GM21360 (cell line): ENCODE data around the gene CTDNEP1.

Experiments used
- ATAC-seq: cut with Tn5 transposase; IDR thresholded peaks from one replicate; pipeline ENCODE4 v1.9.1; 2021; ENCODE audit warnings: mild to moderate bottlenecking, moderate library complexity; ENCODE audit not compliant: unreplicated experiment

CTDNEP1 gene

GRCh38 chr17:7251661-7252175 lies at the start of gene CTDNEP1:
Gene CTDNEP1 (minus strand): TSS chr17:7251734. CDS start chr17:7251296, 438 bp downstream.
- peak; percentile 79 for ATAC-seq

DNA sequence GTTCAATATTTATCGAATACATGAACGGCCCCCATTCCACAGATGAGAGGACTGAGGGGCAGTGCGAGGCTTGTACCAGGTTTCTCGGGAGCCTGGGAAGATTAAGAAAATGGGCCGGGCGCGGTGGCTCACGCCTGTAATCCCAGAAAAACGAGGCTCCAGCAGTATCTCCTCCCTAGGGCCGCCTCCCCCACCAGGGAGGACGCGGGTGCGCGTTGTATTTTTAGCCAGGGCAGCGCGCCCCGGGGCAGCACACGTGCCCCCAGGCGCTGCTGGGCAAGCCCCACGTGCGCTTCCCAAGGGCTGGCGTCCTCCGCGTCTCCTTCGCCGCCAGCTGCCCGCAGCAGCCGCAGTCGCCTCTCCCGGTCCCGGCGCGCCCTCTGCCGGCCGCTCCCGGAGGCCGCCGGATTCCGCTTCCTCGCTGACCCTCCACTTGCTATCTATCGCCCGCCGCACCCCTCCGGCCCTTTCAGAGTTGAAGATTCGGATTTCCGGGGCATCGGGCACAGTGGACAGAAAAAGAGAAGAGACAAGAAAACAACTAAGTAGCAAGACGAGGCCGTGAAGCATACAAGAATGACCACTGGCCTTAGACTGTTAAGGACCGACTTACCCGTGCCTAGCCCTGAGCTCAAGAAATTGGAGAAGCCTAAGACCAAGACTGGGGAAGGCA lies 44.8 kb upstream of the CTDNEP1 start:
- ATAC-seq: no peak

GRCh38 chr17:7295230-7296180 lies 44.0 kb upstream of the CTDNEP1 start:
- no peak for ATAC-seq

DNA sequence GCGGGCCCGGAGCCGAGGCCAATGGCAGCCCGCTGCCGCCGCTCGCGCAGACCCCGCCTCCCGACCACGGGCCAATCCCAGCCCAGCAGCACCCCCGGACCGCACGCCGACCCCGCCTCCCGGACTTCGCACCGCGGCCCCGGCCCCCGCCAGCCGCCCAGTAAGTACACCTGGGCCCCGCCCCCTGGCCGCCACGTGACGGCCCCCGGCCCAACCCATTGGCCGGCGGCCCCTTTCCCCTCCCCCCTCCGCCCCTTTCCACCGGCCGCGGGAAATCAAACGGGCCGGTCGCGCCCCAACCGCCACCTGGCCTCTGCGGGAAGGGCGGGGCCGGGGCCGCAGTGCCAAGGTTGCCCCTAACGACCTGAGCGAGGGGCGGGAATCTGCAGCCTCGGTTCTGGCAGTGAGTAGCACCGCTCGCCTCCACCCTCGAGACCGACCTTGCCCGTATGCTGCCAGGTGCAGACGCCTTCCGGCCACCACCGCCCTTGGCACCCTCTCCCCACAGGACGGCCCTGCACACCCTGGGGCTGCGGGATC lies 43.1 kb upstream of the CTDNEP1 start, which contains the start of gene YBX2:
Gene YBX2 (minus strand): TSS at position 26 of the 540 bp plus-strand sequence. CDS start 139 bp downstream, outside the sequence.
- ATAC-seq: no peak

GRCh38 chr17:7293816-7294613 lies 42.5 kb upstream of the CTDNEP1 start:
- no peak for ATAC-seq

GRCh38 chr17:7293159-7293558 lies 41.6 kb upstream of the CTDNEP1 start:
- ATAC-seq: no peak

- no peak for ATAC-seq
These were observed 41.2 kb upstream of the CTDNEP1 start for GRCh38 chr17:7292729-7293128.

GRCh38 chr17:7292194-7292593 lies 40.7 kb upstream of the CTDNEP1 start:
- no peak for ATAC-seq

GRCh38 chr17:7290685-7291084 lies 39.2 kb upstream of the CTDNEP1 start:
- ATAC-seq: no peak

- ATAC-seq: no peak
These were observed 38.6 kb upstream of the CTDNEP1 start for GRCh38 chr17:7290166-7290565.

- no peak for ATAC-seq
These were observed 37.9 kb upstream of the CTDNEP1 start for GRCh38 chr17:7289256-7290032.

DNA sequence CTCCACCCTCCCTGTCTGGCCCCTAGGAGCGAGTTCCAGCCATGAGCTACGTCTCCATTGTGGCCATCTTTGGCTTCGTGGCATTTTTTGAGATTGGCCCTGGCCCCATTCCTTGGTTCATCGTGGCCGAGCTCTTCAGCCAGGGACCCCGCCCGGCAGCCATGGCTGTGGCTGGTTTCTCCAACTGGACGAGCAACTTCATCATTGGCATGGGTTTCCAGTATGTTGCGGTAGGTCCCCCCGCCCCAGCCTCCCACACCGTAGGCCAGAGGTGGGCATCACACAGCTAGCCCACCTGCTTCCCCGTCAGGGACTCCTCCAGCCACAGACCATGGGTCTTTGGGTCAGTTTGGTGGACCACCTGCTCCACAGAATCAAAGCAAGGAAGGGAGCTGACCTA lies 34.1 kb upstream of the CTDNEP1 start:
- ATAC-seq: no peak

- ATAC-seq: no peak
These were observed 33.4 kb upstream of the CTDNEP1 start for GRCh38 chr17:7284911-7285310.

- ATAC-seq: no peak
These were observed 32.1 kb upstream of the CTDNEP1 start for GRCh38 chr17:7283471-7284216.

GRCh38 chr17:7282752-7283321 lies 31.3 kb upstream of the CTDNEP1 start:
- no peak for ATAC-seq

- ATAC-seq: no peak
These were observed 30.6 kb upstream of the CTDNEP1 start for GRCh38 chr17:7281953-7282751.

DNA sequence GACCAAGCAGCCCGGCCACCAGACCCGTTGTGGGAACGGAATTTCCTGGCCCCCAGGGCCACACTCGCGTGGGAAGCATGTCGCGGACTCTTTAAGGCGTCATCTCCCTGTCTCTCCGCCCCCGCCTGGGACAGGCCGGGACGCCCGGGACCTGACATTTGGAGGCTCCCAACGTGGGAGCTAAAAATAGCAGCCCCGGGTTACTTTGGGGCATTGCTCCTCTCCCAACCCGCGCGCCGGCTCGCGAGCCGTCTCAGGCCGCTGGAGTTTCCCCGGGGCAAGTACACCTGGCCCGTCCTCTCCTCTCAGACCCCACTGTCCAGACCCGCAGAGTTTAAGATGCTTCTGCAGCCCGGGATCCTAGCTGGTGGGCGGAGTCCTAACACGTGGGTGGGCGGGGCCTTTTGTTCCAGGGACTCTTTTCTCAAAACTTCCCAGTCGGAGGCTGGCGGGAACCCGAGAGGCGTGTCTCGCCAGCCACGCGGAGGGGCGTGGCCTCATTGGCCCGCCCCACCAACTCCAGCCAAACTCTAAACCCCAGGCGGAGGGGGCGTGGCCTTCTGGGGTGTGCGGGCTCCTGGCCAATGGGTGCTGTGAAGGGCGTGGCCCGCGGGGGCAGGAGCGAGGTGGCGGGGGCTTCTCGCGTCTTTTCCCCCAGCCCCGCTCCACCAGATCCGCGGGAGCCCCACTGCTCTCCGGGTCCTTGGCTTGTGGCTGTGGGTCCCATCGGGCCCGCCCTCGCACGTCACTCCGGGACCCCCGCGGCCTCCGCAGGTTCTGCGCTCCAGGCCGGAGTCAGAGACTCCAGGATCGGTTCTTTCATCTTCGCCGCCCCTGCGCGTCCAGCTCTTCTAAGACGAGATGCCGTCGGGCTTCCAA lies 29.8 kb upstream of the CTDNEP1 start, which contains the start of gene SLC2A4:
Gene SLC2A4 (plus strand): TSS at position 645 of the 879 bp plus-strand sequence. CDS start 217 bp downstream, at position 862.
- peak; percentile 51 for ATAC-seq
